DND-41 (cell line): ENCODE measurements around the gene BMPER.

ENCODE experiments used
- ATAC-seq: fragments of 200-7000 bp; cut with Tn5 transposase; 3 replicates; pipeline ENCODE4 v1.9.1; 2021; ENCODE audit warnings: low read depth; ENCODE audit not compliant: insufficient read depth
- DNase-seq: peaks from one replicate; pipeline ENCODE4 v3.0.0-alpha.2; 2020
- H2AFZ ChIP-seq: 2 replicates; pipeline ENCODE4 v1.6.0; 2012; ENCODE audit warnings: low read depth, low read length
- H3K27ac ChIP-seq: 2 replicates; pipeline ENCODE4 v1.5.1; 2012; ENCODE audit warnings: low read length, inconsistent platforms
- H3K27me3 ChIP-seq: fragments of 200-600 bp; sonication (generic); 2 replicates; pipeline ENCODE4 v1.6.0; 2012; ENCODE audit warnings: low read length, mild to moderate bottlenecking, inconsistent platforms; ENCODE audit not compliant: insufficient read depth, poor library complexity
- H3K36me3 ChIP-seq: 2 replicates; pipeline ENCODE4 v1.5.1; 2012; ENCODE audit warnings: low read length, inconsistent platforms; ENCODE audit not compliant: insufficient read depth
- H3K4me1 ChIP-seq: 2 replicates; pipeline ENCODE4 v1.5.1; 2012; ENCODE audit warnings: mild to moderate bottlenecking, low read length; ENCODE audit not compliant: insufficient read depth
- H3K4me2 ChIP-seq: 2 replicates; pipeline ENCODE4 v1.6.0; 2012; ENCODE audit warnings: mild to moderate bottlenecking, moderate library complexity, low read length, inconsistent platforms; ENCODE audit not compliant: insufficient read depth
- H3K4me3 ChIP-seq, 2 experiments: fragments of 200-600 bp in 1 of 2; shearing (Covaris generic) in 1 of 2; 2 replicates each; pipeline ENCODE4 v1.5.1; 2012 to 2016; ENCODE audit warnings: inconsistent platforms in 2 of 2, low read length in 2 of 2, mild to moderate bottlenecking in 2 of 2, low read depth in 1 of 2, moderate library complexity in 1 of 2
- H3K79me2 ChIP-seq: 2 replicates; pipeline ENCODE4 v1.6.0; 2012; ENCODE audit warnings: low read length, inconsistent platforms; ENCODE audit not compliant: insufficient read depth
- H3K9ac ChIP-seq: 2 replicates; pipeline ENCODE4 v1.6.0; 2012; ENCODE audit warnings: low read depth, mild to moderate bottlenecking, inconsistent platforms, low read length, moderate library complexity
- H3K9me3 ChIP-seq: 2 replicates; pipeline ENCODE4 v1.5.1; 2012; ENCODE audit warnings: low read length, moderate library complexity, mild to moderate bottlenecking, inconsistent platforms; ENCODE audit not compliant: insufficient read depth, severe bottlenecking
- H4K20me1 ChIP-seq: 2 replicates; pipeline ENCODE4 v1.6.0; 2012; ENCODE audit warnings: low read length; ENCODE audit not compliant: insufficient read depth
- CTCF ChIP-seq: IDR thresholded peaks from 2 replicates; pipeline ENCODE4 v1.5.1; 2012; ENCODE audit warnings: borderline replicate concordance, low read length, moderate library complexity, mild to moderate bottlenecking; ENCODE audit not compliant: poor library complexity, severe bottlenecking; ENCODE audit errors: extremely low read depth
- EZH2 ChIP-seq: IDR thresholded peaks from 3 replicates; pipeline ENCODE4 v1.6.1; 2012; ENCODE audit warnings: borderline replicate concordance, low read depth, mild to moderate bottlenecking, moderate library complexity, low read length, inconsistent platforms; ENCODE audit not compliant: severe bottlenecking

BMPER gene

GRCh38 chr7:33873518-33873917 lies 31.8 kb upstream of the BMPER start:
- no peaks in the 10 kb centered on the region for H3K4me1 ChIP-seq
- no peak overlapping the region for H3K9ac ChIP-seq
- H3K9me3 ChIP-seq = no peaks in the 10 kb centered on the region
- DNase-seq (no peak), ATAC-seq (no peak)
- H3K27ac ChIP-seq = no peak overlapping the region
- no peak overlapping the region for H3K4me3 ChIP-seq
- no peak overlapping the region for H3K4me2 ChIP-seq
- no peaks in the 10 kb centered on the region for H3K27me3 ChIP-seq
- no peak for TF ChIP-seq EZH2
- TF ChIP-seq CTCF = no peak
- H3K36me3 ChIP-seq = no peaks in the 10 kb centered on the region
- H4K20me1 ChIP-seq = no peaks in the 10 kb centered on the region
- no peak overlapping the region for H2AFZ ChIP-seq
- H3K79me2 ChIP-seq = no peaks in the 10 kb centered on the region

GRCh38 chr7:33873981-33874750 lies 31.2 kb upstream of the BMPER start:
- no peak overlapping the region for H3K27ac ChIP-seq

GRCh38 chr7:33874943-33875342 lies 30.4 kb upstream of the BMPER start:
- Histone ChIP-seq H3K9ac (no peak overlapping the region), H3K4me2 (no peak overlapping the region)

More at GRCh38 chr7:33873981-33874750, 31.2 kb upstream of the BMPER start:
- Histone ChIP-seq H3K4me3 (no peak overlapping the region), H3K9ac (no peak overlapping the region), H3K79me2 (no peaks in the 10 kb centered on the region), H3K9me3 (no peaks in the 10 kb centered on the region), H3K36me3 (no peaks in the 10 kb centered on the region), H2AFZ (no peak overlapping the region), H3K4me2 (no peak overlapping the region), H3K27me3 (no peaks in the 10 kb centered on the region), H4K20me1 (no peaks in the 10 kb centered on the region), H3K4me1 (no peaks in the 10 kb centered on the region)
- TF ChIP-seq CTCF (no peak), EZH2 (no peak)
- ATAC-seq (no peak), DNase-seq (no peak)

More at GRCh38 chr7:33874943-33875342, 30.4 kb upstream of the BMPER start:
- Histone ChIP-seq H3K4me3 (no peak overlapping the region), H4K20me1 (no peaks in the 10 kb centered on the region), H3K36me3 (no peaks in the 10 kb centered on the region), H3K9me3 (no peaks in the 10 kb centered on the region), H2AFZ (no peak overlapping the region), H3K27ac (no peak overlapping the region), H3K79me2 (no peaks in the 10 kb centered on the region), H3K4me1 (no peaks in the 10 kb centered on the region), H3K27me3 (no peaks in the 10 kb centered on the region)
- TF ChIP-seq CTCF (no peak), EZH2 (no peak)
- DNase-seq (no peak), ATAC-seq (no peak)
